Parathyroid adenoma (tissue), 2 donors: ENCODE data around the gene TMEM37.

Experiments
- H2AFZ ChIP-seq: fragments of 300-600 bp; sonication (generic); one replicate; pipeline ENCODE4 v1.7.0; 2017; ENCODE audit warnings: antibody characterized with exemption, mild to moderate bottlenecking
- H3K27ac ChIP-seq: fragments of 300-600 bp; sonication (generic); one replicate; pipeline ENCODE4 v1.7.0; 2017
- H3K27me3 ChIP-seq: fragments of 300-600 bp; sonication (generic); one replicate; pipeline ENCODE4 v1.7.0; 2017; ENCODE audit warnings: low read length; ENCODE audit not compliant: control insufficient read depth, insufficient read depth
- H3K36me3 ChIP-seq: fragments of 300-600 bp; sonication (generic); one replicate; pipeline ENCODE4 v1.7.0; 2017; ENCODE audit warnings: low read length; ENCODE audit not compliant: control insufficient read depth, insufficient read depth
- H3K4me1 ChIP-seq: fragments of 300-600 bp; sonication (generic); one replicate; pipeline ENCODE4 v1.7.0; 2017; ENCODE audit warnings: control low read depth
- H3K4me2 ChIP-seq: fragments of 300-600 bp; sonication (generic); one replicate; pipeline ENCODE4 v1.7.0; 2017; ENCODE audit warnings: low read length
- H3K4me3 ChIP-seq: fragments of 300-600 bp; sonication (generic); one replicate; pipeline ENCODE4 v1.7.0; 2017; ENCODE audit warnings: low read depth, low read length
- H3K79me2 ChIP-seq: fragments of 300-600 bp; sonication (generic); one replicate; pipeline ENCODE4 v1.7.0; 2017; ENCODE audit warnings: control low read depth
- H3K9ac ChIP-seq: fragments of 300-600 bp; sonication (generic); one replicate; pipeline ENCODE4 v1.7.0; 2017; ENCODE audit warnings: mild to moderate bottlenecking
- H3K9me3 ChIP-seq: fragments of 300-600 bp; sonication (generic); one replicate; pipeline ENCODE4 v1.7.0; 2017; ENCODE audit warnings: low read length; ENCODE audit not compliant: control insufficient read depth
- CTCF ChIP-seq: fragments of 300-600 bp; sonication (generic); IDR thresholded peaks from one replicate; pipeline ENCODE4 v1.7.0; 2017; ENCODE audit warnings: antibody characterized with exemption, mild to moderate bottlenecking
- donor health status: primary hyperparathyroidism.

The TMEM37 gene

GRCh38 chr2:119478188-119478977, 46.7 kb downstream of the TMEM37 start:
- H3K4me2 ChIP-seq: no peak overlapping the region
- no peak overlapping the region for H3K27ac ChIP-seq
- H3K4me1 ChIP-seq: peaks cover 5% of the 10 kb centered on the region
- TF ChIP-seq CTCF: no peak
- no peaks in the 10 kb centered on the region for H3K27me3 ChIP-seq
- no peaks in the 10 kb centered on the region for H3K9me3 ChIP-seq
- H3K79me2 ChIP-seq: peaks cover 3% of the 10 kb centered on the region
- H2AFZ ChIP-seq: no peak overlapping the region
- no peak overlapping the region for H3K4me3 ChIP-seq
- no peaks in the 10 kb centered on the region for H3K36me3 ChIP-seq
- no peak overlapping the region for H3K9ac ChIP-seq

- no peaks in the 10 kb centered on the region for H3K36me3 ChIP-seq
- TF ChIP-seq CTCF: no peak
- no peak overlapping the region for H3K27ac ChIP-seq
- no peak overlapping the region for H3K4me2 ChIP-seq
- H3K4me3 ChIP-seq: no peak overlapping the region
- no peak overlapping the region for H3K9ac ChIP-seq
- H3K79me2 ChIP-seq: peaks cover 3% of the 10 kb centered on the region
- H3K9me3 ChIP-seq: no peaks in the 10 kb centered on the region
- H2AFZ ChIP-seq: no peak overlapping the region
- H3K4me1 ChIP-seq: peaks cover 5% of the 10 kb centered on the region
- H3K27me3 ChIP-seq: no peaks in the 10 kb centered on the region
Measured at GRCh38 chr2:119478978-119479295, 47.3 kb downstream of the TMEM37 start.

- Histone ChIP-seq H2AFZ (no peak overlapping the region), H3K27ac (no peak overlapping the region), H3K9ac (no peak overlapping the region), H3K4me2 (no peak overlapping the region), H3K9me3 (no peaks in the 10 kb centered on the region), H3K79me2 (peaks cover 3% of the 10 kb centered on the region), H3K36me3 (no peaks in the 10 kb centered on the region), H3K4me1 (peaks cover 16% of the 10 kb centered on the region), H3K27me3 (no peaks in the 10 kb centered on the region), H3K4me3 (no peak overlapping the region)
- no peak for TF ChIP-seq CTCF
Measured at GRCh38 chr2:119480184-119480583, 48.5 kb downstream of the TMEM37 start.

GRCh38 chr2:119480718-119481142, 49.1 kb downstream of the TMEM37 start:
- no peak for TF ChIP-seq CTCF
- no peak overlapping the region for H2AFZ ChIP-seq
- H3K27ac ChIP-seq: no peak overlapping the region
- H3K27me3 ChIP-seq: no peaks in the 10 kb centered on the region
- H3K36me3 ChIP-seq: no peaks in the 10 kb centered on the region
- peaks cover 20% of the 10 kb centered on the region for H3K4me1 ChIP-seq
- H3K79me2 ChIP-seq: peaks cover 3% of the 10 kb centered on the region
- no peak overlapping the region for H3K9ac ChIP-seq
- no peaks in the 10 kb centered on the region for H3K9me3 ChIP-seq
- no peak overlapping the region for H3K4me2 ChIP-seq
- no peak overlapping the region for H3K4me3 ChIP-seq
